Activated T-cell treated with anti-CD3 and anti-CD28 coated beads, Interleukin-2, amount 50 U/mL, for 72 hours (primary cell): ENCODE measurements around the gene MYO1E. TPM values are rescaled to one million over a fixed set of nuclear protein-coding genes. Genes with fewer than 3 reads are reported as not detected.

Experiments used
- ATAC-seq, 2 donors: fragments of 150-1000 bp; cut with Tn5 transposase; replicated peaks in 1 of 2; 2 replicates each; pipeline ENCODE4 v1.10.0; 2021; ENCODE audit warnings: moderate library complexity in 2 of 2, mild to moderate bottlenecking in 1 of 2
- DNase-seq, 2 donors: peaks; one replicate each; pipeline ENCODE4 v3.0.0; 2021 to 2022; ENCODE audit warnings: mixed read lengths in 1 of 2
- H3K27ac Mint-ChIP-seq: one replicate; pipeline ENCODE4 v1.8.0; 2022; ENCODE audit warnings: mild to moderate bottlenecking, moderate library complexity, mixed read lengths
- H3K27me3 Mint-ChIP-seq: one replicate; pipeline ENCODE4 v1.8.0; 2022; ENCODE audit warnings: low read depth, mixed read lengths
- H3K36me3 Mint-ChIP-seq, 2 donors: one replicate each; pipeline ENCODE4 v1.8.0; 2022; ENCODE audit warnings: mixed read lengths in 2 of 2, mild to moderate bottlenecking in 1 of 2; ENCODE audit not compliant: insufficient read depth in 2 of 2
- H3K4me1 Mint-ChIP-seq: one replicate; pipeline ENCODE4 v1.8.0; 2022; ENCODE audit warnings: low read depth, mixed read lengths
- H3K4me3 Mint-ChIP-seq, 2 donors: one replicate each; pipeline ENCODE4 v1.8.0; 2022; ENCODE audit warnings: mild to moderate bottlenecking in 2 of 2, mixed read lengths in 2 of 2, moderate library complexity in 2 of 2
- H3K9me3 Mint-ChIP-seq, 2 donors: one replicate each; pipeline ENCODE4 v1.8.0; 2022; ENCODE audit warnings: mixed read lengths in 2 of 2
- total RNA-seq, 2 donors: library from RNA; stranded (reverse); gene quantifications; one replicate each; pipeline ENCODE4 v1.2.3, GENCODE V29; 2022

MYO1E gene
- total RNA-seq, 2 donors from 2014 or later, result 1.9 to 4.6 TPM

GRCh38 chr15:59299929-59300617 is 72.6 kb downstream of the MYO1E start:
- DNase-seq (peak; percentile 76 to 80), ATAC-seq (peak; percentile 89 to 92)
- peak overlapping the region; percentile 68 to 72 for H3K4me3 Mint-ChIP-seq
- peaks cover 50% of the 10 kb centered on the region for H3K4me1 Mint-ChIP-seq
- H3K27me3 Mint-ChIP-seq, result peaks cover 16% of the 10 kb centered on the region
- no peaks in the 10 kb centered on the region for H3K36me3 Mint-ChIP-seq
- no peak overlapping the region for H3K27ac Mint-ChIP-seq
- no peaks in the 10 kb centered on the region for H3K9me3 Mint-ChIP-seq

- H3K27me3 Mint-ChIP-seq, result peaks cover 25% of the 10 kb centered on the region
- no peaks in the 10 kb centered on the region for H3K36me3 Mint-ChIP-seq
- H3K4me3 Mint-ChIP-seq, result peak overlapping the region in 1 of 2 donors; percentile 63
- peaks cover 50% of the 10 kb centered on the region for H3K4me1 Mint-ChIP-seq
- ATAC-seq (no peak), DNase-seq (no peak)
- no peaks in the 10 kb centered on the region for H3K9me3 Mint-ChIP-seq
- no peak overlapping the region for H3K27ac Mint-ChIP-seq
These were observed 73.8 kb downstream of the MYO1E start for GRCh38 chr15:59298854-59299250.

- peak; percentile 39 to 59 for DNase-seq
- H3K27me3 Mint-ChIP-seq, result peaks cover 25% of the 10 kb centered on the region
- H3K9me3 Mint-ChIP-seq, result no peaks in the 10 kb centered on the region
- peaks cover 46% of the 10 kb centered on the region for H3K4me1 Mint-ChIP-seq
- ATAC-seq, result peak; percentile 86 to 88
- H3K36me3 Mint-ChIP-seq, result no peaks in the 10 kb centered on the region
- peak overlapping the region; percentile 43 for H3K27ac Mint-ChIP-seq
- peak overlapping the region; percentile 52 to 63 for H3K4me3 Mint-ChIP-seq
These were observed 74.3 kb downstream of the MYO1E start for GRCh38 chr15:59298225-59298853.

GRCh38 chr15:59296181-59296617 is 76.5 kb downstream of the MYO1E start:
- H3K4me3 Mint-ChIP-seq, result no peak overlapping the region

GRCh38 chr15:59295261-59296001 is 77.2 kb downstream of the MYO1E start:
- peaks cover 28% of the 10 kb centered on the region for H3K4me1 Mint-ChIP-seq
- DNase-seq, result no peak
- H3K36me3 Mint-ChIP-seq, result no peaks in the 10 kb centered on the region
- no peak overlapping the region for H3K27ac Mint-ChIP-seq
- H3K27me3 Mint-ChIP-seq, result peaks cover 18% of the 10 kb centered on the region
- H3K4me3 Mint-ChIP-seq, result no peak overlapping the region
- H3K9me3 Mint-ChIP-seq, result no peaks in the 10 kb centered on the region
- ATAC-seq, result no peak

More at GRCh38 chr15:59296181-59296617, 76.5 kb downstream of the MYO1E start:
- H3K9me3 Mint-ChIP-seq, result no peaks in the 10 kb centered on the region
- no peaks in the 10 kb centered on the region for H3K36me3 Mint-ChIP-seq
- DNase-seq (no peak), ATAC-seq (no peak)
- H3K27me3 Mint-ChIP-seq, result peaks cover 18% of the 10 kb centered on the region
- H3K4me1 Mint-ChIP-seq, result peaks cover 36% of the 10 kb centered on the region
- no peak overlapping the region for H3K27ac Mint-ChIP-seq

- peaks cover 21% of the 10 kb centered on the region for H3K4me1 Mint-ChIP-seq
- peaks cover 18% of the 10 kb centered on the region for H3K27me3 Mint-ChIP-seq
- H3K36me3 Mint-ChIP-seq, result no peaks in the 10 kb centered on the region
- H3K27ac Mint-ChIP-seq, result no peak overlapping the region
- no peak overlapping the region for H3K4me3 Mint-ChIP-seq
- ATAC-seq (no peak), DNase-seq (no peak)
- no peaks in the 10 kb centered on the region for H3K9me3 Mint-ChIP-seq
These were observed 78.0 kb downstream of the MYO1E start for GRCh38 chr15:59294574-59295260.

GRCh38 chr15:59292442-59293151 is 80.1 kb downstream of the MYO1E start:
- DNase-seq (no peak), ATAC-seq (no peak)
- Mint-ChIP-seq H3K9me3 (no peaks in the 10 kb centered on the region), H3K27ac (no peak overlapping the region), H3K27me3 (peaks cover 18% of the 10 kb centered on the region), H3K36me3 (no peaks in the 10 kb centered on the region), H3K4me3 (no peak overlapping the region), H3K4me1 (peaks cover under 1% of the 10 kb centered on the region)

- no peak for ATAC-seq
- Mint-ChIP-seq H3K27ac (no peak overlapping the region), H3K9me3 (no peaks in the 10 kb centered on the region), H3K27me3 (peaks cover 18% of the 10 kb centered on the region), H3K36me3 (no peaks in the 10 kb centered on the region), H3K4me3 (no peak overlapping the region), H3K4me1 (no peaks in the 10 kb centered on the region)
- DNase-seq, result no peak
These were observed 81.5 kb downstream of the MYO1E start for GRCh38 chr15:59291213-59291549.

- DNase-seq (no peak), ATAC-seq (no peak)
- H3K27me3 Mint-ChIP-seq, result peaks cover 14% of the 10 kb centered on the region
- H3K36me3 Mint-ChIP-seq, result no peaks in the 10 kb centered on the region
- no peak overlapping the region for H3K27ac Mint-ChIP-seq
- no peaks in the 10 kb centered on the region for H3K9me3 Mint-ChIP-seq
- no peaks in the 10 kb centered on the region for H3K4me1 Mint-ChIP-seq
- H3K4me3 Mint-ChIP-seq, result no peak overlapping the region
These were observed 82.1 kb downstream of the MYO1E start for GRCh38 chr15:59290295-59291212.

GRCh38 chr15:59289574-59289973 is 83.1 kb downstream of the MYO1E start:
- Mint-ChIP-seq H3K9me3 (no peaks in the 10 kb centered on the region), H3K4me3 (no peak overlapping the region), H3K27ac (no peak overlapping the region), H3K27me3 (peaks cover 11% of the 10 kb centered on the region), H3K36me3 (no peaks in the 10 kb centered on the region), H3K4me1 (no peaks in the 10 kb centered on the region)
- no peak for DNase-seq
- ATAC-seq, result no peak

GRCh38 chr15:59283717-59284391 is 88.8 kb downstream of the MYO1E start:
- H3K36me3 Mint-ChIP-seq, result no peaks in the 10 kb centered on the region
- H3K27me3 Mint-ChIP-seq, result peaks cover 5% of the 10 kb centered on the region
- no peaks in the 10 kb centered on the region for H3K4me1 Mint-ChIP-seq
- DNase-seq (no peak), ATAC-seq (no peak)
- H3K9me3 Mint-ChIP-seq, result no peaks in the 10 kb centered on the region
- no peak overlapping the region for H3K27ac Mint-ChIP-seq
- H3K4me3 Mint-ChIP-seq, result no peak overlapping the region
